Measurements from ENCODE around the gene PRR5L.

The PRR5L gene

GRCh38 chr11:36374726-36375125, 78.6 kb downstream of the PRR5L start:
- no peaks in the 10 kb centered on the region for H3K9me3 ChIP-seq (ENCODE audit: control insufficient read depth, low read length)
- no peak overlapping the region for H3K4me2 ChIP-seq (ENCODE audit: low read length)
- H3K4me3 ChIP-seq (ENCODE audit: low read depth, low read length): no peak overlapping the region
- no peaks in the 10 kb centered on the region for H3K79me2 ChIP-seq
- TF ChIP-seq, protein P1, sequence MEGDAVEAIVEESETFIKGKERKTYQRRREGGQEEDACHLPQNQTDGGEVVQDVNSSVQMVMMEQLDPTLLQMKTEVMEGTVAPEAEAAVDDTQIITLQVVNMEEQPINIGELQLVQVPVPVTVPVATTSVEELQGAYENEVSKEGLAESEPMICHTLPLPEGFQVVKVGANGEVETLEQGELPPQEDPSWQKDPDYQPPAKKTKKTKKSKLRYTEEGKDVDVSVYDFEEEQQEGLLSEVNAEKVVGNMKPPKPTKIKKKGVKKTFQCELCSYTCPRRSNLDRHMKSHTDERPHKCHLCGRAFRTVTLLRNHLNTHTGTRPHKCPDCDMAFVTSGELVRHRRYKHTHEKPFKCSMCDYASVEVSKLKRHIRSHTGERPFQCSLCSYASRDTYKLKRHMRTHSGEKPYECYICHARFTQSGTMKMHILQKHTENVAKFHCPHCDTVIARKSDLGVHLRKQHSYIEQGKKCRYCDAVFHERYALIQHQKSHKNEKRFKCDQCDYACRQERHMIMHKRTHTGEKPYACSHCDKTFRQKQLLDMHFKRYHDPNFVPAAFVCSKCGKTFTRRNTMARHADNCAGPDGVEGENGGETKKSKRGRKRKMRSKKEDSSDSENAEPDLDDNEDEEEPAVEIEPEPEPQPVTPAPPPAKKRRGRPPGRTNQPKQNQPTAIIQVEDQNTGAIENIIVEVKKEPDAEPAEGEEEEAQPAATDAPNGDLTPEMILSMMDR (IDR thresholded peaks at IDR 0.05): no peak
- H3K4me1 ChIP-seq: no peaks in the 10 kb centered on the region
- H3K27me3 ChIP-seq (ENCODE audit: control insufficient read depth, insufficient read depth, low read length): no peaks in the 10 kb centered on the region
- no peak overlapping the region for H2AFZ ChIP-seq
- no peak overlapping the region for H3K9ac ChIP-seq
- H3K27ac ChIP-seq: no peak overlapping the region
- H3K36me3 ChIP-seq (ENCODE audit: control insufficient read depth, insufficient read depth, low read length): no peaks in the 10 kb centered on the region

- Histone ChIP-seq H3K79me2 (no peaks in the 10 kb centered on the region), H3K9ac (no peak overlapping the region), H3K4me3 (ENCODE audit: low read depth, low read length) (no peak overlapping the region), H3K9me3 (ENCODE audit: control insufficient read depth, low read length) (no peaks in the 10 kb centered on the region), H3K4me2 (ENCODE audit: low read length) (no peak overlapping the region), H2AFZ (no peak overlapping the region), H3K36me3 (ENCODE audit: control insufficient read depth, insufficient read depth, low read length) (no peaks in the 10 kb centered on the region), H3K27ac (no peak overlapping the region), H3K4me1 (no peaks in the 10 kb centered on the region), H3K27me3 (ENCODE audit: control insufficient read depth, insufficient read depth, low read length) (no peaks in the 10 kb centered on the region)
- TF ChIP-seq, protein P1 (IDR thresholded peaks at IDR 0.05): no peak
Measured at GRCh38 chr11:36375353-36376008, 79.4 kb downstream of the PRR5L start.

- Histone ChIP-seq H3K4me1 (no peaks in the 10 kb centered on the region), H3K9me3 (ENCODE audit: control insufficient read depth, low read length) (no peaks in the 10 kb centered on the region), H3K4me2 (ENCODE audit: low read length) (peak overlapping the region; percentile 47), H3K27me3 (ENCODE audit: control insufficient read depth, insufficient read depth, low read length) (no peaks in the 10 kb centered on the region), H3K36me3 (ENCODE audit: control insufficient read depth, insufficient read depth, low read length) (no peaks in the 10 kb centered on the region), H3K9ac (no peak overlapping the region), H3K27ac (no peak overlapping the region), H2AFZ (peak overlapping the region; percentile 17), H3K4me3 (ENCODE audit: low read depth, low read length) (peak overlapping the region; percentile 53), H3K79me2 (no peaks in the 10 kb centered on the region)
- TF ChIP-seq, protein P1 (IDR thresholded peaks at IDR 0.05): no peak
Measured at GRCh38 chr11:36376009-36376887, 80.2 kb downstream of the PRR5L start.

GRCh38 chr11:36376888-36377758, 81.0 kb downstream of the PRR5L start:
- Histone ChIP-seq H3K4me1 (no peaks in the 10 kb centered on the region), H3K9me3 (ENCODE audit: control insufficient read depth, low read length) (no peaks in the 10 kb centered on the region), H3K4me3 (ENCODE audit: low read depth, low read length) (peak overlapping the region; percentile 53), H3K36me3 (ENCODE audit: control insufficient read depth, insufficient read depth, low read length) (no peaks in the 10 kb centered on the region), H3K27ac (no peak overlapping the region), H3K79me2 (no peaks in the 10 kb centered on the region), H3K4me2 (ENCODE audit: low read length) (peak overlapping the region; percentile 47), H2AFZ (peak overlapping the region; percentile 50), H3K9ac (no peak overlapping the region), H3K27me3 (ENCODE audit: control insufficient read depth, insufficient read depth, low read length) (no peaks in the 10 kb centered on the region)
- TF ChIP-seq, protein P1 (IDR thresholded peaks at IDR 0.05): peak; percentile 19
